NCI-H2029 (cell line): ENCODE measurements around the gene WWOX.

Experiments used
- DNase-seq: peaks from one replicate; lab custom pipeline; 2025; lab: John Stamatoyannopoulos, UW

WWOX gene

DNA sequence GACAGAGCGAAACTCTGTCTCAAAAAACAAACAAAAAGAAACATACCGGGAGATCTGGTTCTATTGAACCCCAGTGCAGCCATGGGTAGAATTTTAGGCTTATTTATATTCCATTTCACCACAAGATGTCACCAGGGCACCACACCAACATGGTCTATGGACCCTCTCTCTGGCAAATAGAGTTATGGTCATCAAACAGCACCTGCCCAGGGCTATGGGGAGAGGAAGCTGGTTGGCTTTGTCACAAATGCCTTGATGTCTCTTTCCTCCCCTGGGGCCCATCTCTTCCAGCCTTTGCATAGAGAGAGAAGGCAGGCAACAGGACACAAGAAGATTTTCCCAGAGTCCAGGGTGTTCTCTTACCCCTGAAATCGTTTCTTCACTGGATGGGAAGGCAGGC, 128.4 kb downstream of the WWOX start:
- DNase-seq, result no peak

GRCh38 chr16:78228704-78229103, 129.2 kb downstream of the WWOX start:
- DNase-seq, result no peak

DNA sequence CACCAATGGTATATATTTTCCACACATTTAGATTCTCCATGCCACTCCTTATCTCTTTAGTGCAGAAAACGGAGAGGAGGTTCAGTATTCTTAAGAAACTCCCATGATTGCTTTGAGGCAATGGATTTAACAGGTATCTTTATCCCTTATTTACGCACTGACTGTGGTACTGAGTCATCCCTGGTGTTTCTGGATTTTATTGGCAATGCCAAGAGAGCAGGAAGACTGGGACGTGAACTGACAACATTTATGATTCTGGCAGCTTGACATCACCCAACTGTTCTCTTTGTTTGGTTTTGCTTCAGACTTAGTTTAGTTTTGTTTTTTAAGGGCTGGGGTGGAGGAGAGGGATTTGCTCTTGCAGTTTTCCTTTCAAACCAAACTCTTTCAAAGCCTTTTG, 131.4 kb downstream of the WWOX start:
- no peak for DNase-seq

DNA sequence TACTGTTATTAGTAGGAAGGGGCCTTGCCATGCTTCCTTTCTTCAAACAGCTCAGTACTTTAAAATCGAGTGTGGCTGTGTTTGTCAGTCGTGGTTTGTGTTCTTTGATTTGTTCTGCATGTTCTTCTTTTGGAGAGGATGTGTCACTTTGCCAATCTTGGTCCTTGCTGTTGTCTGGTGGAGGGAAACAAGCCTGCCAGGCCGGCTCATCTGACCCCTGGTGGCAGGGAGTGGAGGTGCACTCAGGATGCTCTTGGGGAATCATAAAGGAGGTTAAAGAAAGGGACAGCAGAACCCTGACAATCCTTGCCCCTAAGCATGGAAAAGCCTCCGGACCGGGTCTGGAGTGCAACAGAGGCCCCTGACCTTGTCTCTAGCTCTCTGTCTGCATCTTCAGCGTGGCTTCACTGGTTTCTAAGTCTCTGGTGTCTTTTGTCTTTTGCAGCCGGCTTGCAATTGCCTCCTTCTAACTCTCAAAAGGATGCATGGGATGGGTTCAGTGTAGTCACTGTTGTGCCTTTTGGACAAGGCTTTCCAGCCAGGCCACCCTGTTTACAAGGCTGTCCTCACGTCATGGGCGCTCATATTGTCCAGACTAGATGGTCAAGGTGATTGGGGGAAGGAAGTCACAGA, 135.8 kb downstream of the WWOX start:
- peak; percentile 14 for DNase-seq

GRCh38 chr16:78235876-78236275, 136.4 kb downstream of the WWOX start:
- DNase-seq, result no peak

- DNase-seq, result no peak
Observed at GRCh38 chr16:78237841-78238240, 138.4 kb downstream of the WWOX start.

- no peak for DNase-seq
Observed at GRCh38 chr16:78240459-78241222, 141.2 kb downstream of the WWOX start.

- DNase-seq, result no peak
Observed at GRCh38 chr16:78242239-78242630, 142.8 kb downstream of the WWOX start.

DNA sequence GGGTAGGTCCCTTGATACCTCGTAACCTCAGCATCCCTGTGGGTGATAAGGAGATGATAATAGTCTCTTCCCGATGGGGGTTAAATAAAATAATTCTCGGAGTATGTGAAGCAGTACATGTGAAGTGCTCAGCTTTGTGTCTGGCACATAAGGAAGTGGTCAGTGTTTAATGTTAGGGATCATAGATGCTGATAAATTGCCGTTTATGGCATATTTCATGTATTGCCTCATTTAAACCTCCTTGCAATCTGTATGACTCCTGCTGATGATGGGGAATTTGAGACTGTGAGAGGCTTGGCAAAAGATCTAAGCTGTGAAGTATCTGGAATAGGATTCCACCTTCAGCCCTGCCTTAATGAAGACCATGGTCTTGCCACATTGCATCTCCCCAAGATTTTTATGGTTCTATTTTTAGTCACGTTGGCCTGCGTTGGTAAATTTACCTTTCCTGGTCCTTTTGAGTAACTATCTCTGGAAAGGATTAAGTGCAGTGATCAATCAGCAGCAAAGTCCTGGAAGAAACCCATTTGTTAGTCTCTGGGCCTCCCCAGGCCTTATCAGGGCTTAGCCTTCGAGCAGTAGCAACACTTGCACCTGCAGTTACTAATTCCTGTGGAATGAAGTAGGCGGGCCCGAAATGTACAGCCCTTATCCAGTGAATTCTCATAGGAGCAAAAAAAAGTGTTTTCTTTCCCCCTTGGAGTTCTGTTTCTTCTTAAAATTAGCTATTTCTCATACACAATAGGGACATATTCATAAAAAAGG, 144.9 kb downstream of the WWOX start:
- no peak for DNase-seq

DNA sequence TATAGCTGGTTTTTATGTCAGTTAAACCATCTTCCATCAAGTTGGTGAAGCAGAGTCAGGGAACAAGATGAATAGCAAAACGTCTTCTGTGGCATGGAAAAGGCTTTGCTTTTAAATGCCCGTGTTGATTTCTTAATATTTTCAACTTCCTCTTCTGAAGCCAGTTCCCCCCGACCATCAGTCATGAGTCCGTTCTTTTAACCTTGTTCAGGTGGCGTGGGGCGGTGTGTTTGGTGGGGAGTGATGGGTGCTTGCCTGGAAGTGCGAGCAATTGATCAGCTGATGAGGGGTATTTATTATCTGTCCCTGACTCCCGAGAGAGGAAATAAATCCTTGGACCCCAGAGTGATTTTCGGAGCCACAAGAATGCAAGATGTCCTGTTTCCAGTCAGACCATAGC, 147.1 kb downstream of the WWOX start:
- DNase-seq, result no peak

DNA sequence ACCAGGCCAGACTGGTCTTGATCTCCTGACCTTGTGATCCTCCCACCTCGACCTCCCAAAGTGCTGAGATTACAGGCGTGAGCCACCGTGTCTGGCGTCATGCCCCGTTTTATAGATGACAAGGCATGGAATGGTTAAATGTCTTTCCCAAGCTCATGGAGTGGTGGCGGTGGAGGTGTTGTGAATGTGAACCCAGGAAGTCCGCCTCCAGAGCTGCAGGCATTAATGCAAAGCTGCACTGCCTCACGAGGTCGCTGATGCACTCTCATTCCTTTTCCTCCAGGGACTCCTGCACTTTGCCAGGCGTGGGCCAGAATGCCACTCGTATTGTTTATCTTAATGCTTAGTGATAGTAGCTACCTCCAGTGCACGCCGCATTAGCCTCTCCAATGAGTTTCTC, 149.6 kb downstream of the WWOX start:
- no peak for DNase-seq

GRCh38 chr16:78249832-78250231, 150.4 kb downstream of the WWOX start:
- DNase-seq, result no peak

GRCh38 chr16:78251115-78251514, 151.7 kb downstream of the WWOX start:
- DNase-seq, result no peak

DNA sequence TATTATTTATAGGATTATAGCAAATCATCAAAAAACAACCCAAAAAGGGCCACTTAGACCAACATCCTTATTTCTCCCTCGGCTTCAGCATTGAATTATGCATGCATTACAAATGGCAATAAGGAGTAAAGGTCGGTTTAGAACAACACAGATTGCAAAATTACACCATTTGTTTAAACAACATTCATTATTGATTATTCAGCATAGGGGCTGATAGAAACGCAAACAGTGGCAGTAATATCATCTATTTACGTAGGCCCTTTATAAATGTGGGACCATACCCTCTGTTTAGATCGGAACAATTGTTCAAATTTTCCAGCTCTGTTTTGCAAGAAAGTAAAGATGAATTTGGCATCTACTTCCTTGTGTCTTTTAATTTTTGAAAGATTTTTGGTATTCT, 153.3 kb downstream of the WWOX start:
- DNase-seq, result no peak

- DNase-seq, result no peak
Observed at GRCh38 chr16:78254841-78255240, 155.4 kb downstream of the WWOX start.

DNA sequence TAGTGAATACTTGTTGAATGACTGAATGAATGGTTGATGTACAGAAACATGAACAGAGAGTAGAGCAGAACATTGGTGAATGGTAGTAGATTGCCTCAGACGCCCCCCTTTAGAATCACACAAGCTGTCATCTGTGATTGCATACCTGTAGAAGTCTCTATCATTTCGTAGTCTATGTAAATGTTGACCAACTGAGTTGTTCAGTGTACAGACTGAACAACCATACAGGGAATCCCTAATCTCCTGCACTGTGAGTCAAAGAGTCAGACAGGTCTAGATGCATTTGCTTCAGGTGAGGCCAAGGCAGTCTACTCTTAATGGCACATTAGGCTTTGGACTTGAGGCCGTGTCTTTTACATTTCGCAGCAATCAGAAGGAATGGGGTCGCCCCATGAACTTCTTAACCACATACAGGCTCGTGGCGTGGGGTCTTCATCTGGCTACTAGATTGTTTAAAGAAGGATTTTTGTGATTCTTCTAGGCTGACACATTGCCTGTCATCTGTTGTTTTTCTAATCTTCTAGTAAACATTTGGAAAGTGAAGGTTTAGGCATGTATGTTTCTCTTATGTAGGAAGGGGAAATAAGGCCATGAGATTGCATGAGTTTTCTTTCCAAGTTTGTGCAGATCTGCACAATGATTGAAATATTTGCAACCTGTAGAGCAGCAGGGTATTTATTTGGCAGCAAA, 157.4 kb downstream of the WWOX start:
- no peak for DNase-seq

DNA sequence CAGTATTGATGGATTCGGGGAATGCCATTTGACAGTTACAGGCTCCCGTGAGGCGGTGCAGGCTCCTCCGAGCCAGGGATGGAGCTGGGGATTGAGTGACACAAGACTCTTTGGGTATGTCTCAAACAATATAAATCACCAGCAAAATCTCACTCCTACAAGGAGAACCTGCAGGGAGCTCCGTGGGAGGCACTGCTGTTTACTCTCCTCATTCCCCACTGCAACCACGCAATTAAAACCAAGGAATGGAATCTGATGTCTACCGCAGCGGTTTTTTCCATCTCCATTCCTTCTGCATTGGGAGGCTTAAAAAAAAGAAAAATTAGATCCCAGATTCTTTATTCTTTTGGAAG, 157.9 kb downstream of the WWOX start:
- no peak for DNase-seq

- no peak for DNase-seq
Observed at GRCh38 chr16:78258375-78259065, 159.1 kb downstream of the WWOX start.

DNA sequence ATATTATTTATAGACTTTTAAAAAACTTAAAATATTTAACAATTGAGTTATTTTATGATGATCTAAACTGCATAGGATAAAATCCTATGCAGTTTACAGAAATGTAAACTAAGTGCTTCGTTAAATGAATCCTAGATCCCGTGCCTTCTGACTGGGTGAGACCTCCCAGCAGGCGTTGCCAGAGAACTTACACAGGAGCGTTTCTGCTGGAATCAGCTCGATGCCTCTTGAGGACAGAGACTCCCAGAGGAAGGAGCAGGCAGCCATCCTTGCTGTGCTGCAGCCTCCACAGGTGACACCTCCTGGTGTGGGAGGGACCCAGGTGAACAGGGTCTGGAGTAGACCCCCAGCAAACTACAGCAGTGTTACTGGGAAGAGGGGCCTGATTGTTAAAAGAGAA, 160.4 kb downstream of the WWOX start:
- no peak for DNase-seq

DNA sequence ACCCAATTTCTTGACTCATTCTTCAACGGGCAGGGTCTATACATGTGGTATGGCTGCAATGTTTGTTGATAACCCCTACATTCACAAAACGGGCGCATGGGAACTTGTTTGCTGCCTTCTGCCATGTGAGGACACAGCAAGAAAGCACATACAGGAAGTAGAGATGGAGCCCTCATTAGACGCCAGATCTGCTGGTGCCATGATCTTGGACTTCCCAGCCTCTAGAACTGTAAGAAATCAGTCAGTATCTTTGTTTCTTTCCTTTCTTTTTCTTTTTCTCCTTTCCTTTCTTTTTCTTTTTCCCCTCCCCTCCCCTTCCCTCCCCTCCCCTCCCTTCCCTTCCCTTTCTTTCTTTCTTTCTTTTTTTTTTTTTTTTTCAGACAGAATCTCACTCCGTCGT, 165.2 kb downstream of the WWOX start:
- DNase-seq, result no peak

- DNase-seq, result no peak
Observed at GRCh38 chr16:78269256-78269655, 169.8 kb downstream of the WWOX start.

GRCh38 chr16:78271981-78272380, 172.5 kb downstream of the WWOX start:
- no peak for DNase-seq
